IPS-15b (cell line): ENCODE results near the gene GIGYF1.
A peak's percentile ranks its signal among the peaks of the same experiment; 100 is the strongest.
"Not testable (repeated sequence)": the region's sequence is repeated elsewhere in the genome, so short reads cannot be mapped to it uniquely, and the experiment has no call there.

Source experiments
- H3K27me3 ChIP-seq: one replicate; pipeline ENCODE4 v1.6.1; 2013; ENCODE audit warnings: low read length; ENCODE audit not compliant: control insufficient read depth, insufficient read depth
- H3K36me3 ChIP-seq: one replicate; pipeline ENCODE4 v1.6.1; 2013; ENCODE audit warnings: low read length; ENCODE audit not compliant: control insufficient read depth, insufficient read depth
- H3K4me1 ChIP-seq: one replicate; pipeline ENCODE4 v1.6.1; 2013; ENCODE audit warnings: mild to moderate bottlenecking, low read length; ENCODE audit not compliant: control insufficient read depth, insufficient read depth
- H3K4me3 ChIP-seq: one replicate; pipeline ENCODE4 v1.5.1; 2013; ENCODE audit warnings: low read depth, low read length
- H3K9ac ChIP-seq: one replicate; pipeline ENCODE4 v1.6.1; 2013; ENCODE audit warnings: low read depth, mild to moderate bottlenecking, low read length
- H3K9me3 ChIP-seq: one replicate; pipeline ENCODE4 v1.6.1; 2013; ENCODE audit warnings: mild to moderate bottlenecking, low read length; ENCODE audit not compliant: control insufficient read depth, insufficient read depth

Gene GIGYF1

DNA sequence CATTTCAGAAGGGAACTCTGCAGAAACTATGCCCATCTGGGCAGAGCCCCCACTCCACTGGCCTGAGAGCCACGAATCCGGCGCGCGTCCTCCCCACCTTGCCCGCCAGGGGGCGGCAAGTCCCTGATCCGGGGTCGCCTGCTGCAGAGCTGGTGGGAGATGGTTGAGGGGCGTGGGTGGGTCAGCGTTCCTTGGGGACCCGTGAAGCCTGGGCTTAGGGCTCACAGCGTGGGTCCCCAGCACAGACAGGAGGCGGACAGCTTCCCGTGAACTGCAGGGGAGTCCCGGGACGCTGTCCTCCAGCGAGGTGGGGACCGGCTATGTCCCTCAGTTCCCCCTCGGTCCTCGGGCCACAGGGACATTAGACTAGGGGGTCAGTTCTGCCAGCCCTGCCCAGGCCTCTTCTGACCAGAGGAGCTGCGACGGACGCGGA, 11.3 kb upstream of the GIGYF1 start:
- Histone ChIP-seq H3K4me3 (peak overlapping the region; percentile 97), H3K9ac (peak overlapping the region; percentile 98), H3K9me3 (no peaks in the 10 kb centered on the region), H3K27me3 (no peaks in the 10 kb centered on the region), H3K36me3 (peaks cover 14% of the 10 kb centered on the region), H3K4me1 (peaks cover 2% of the 10 kb centered on the region)

- not testable (repeated sequence) for H3K27me3 ChIP-seq
Measured at GRCh38 chr7:100701089-100701488, 7.0 kb upstream of the GIGYF1 start.

GRCh38 chr7:100699018-100699417, 5.0 kb upstream of the GIGYF1 start:
- H3K36me3 ChIP-seq = no peaks in the 10 kb centered on the region
- H3K27me3 ChIP-seq = no peaks in the 10 kb centered on the region
- H3K9me3 ChIP-seq = no peaks in the 10 kb centered on the region
- no peak overlapping the region for H3K4me3 ChIP-seq
- H3K4me1 ChIP-seq = peaks cover 2% of the 10 kb centered on the region
- peak overlapping the region; percentile 54 for H3K9ac ChIP-seq

More at GRCh38 chr7:100701089-100701488, 7.0 kb upstream of the GIGYF1 start:
- H3K4me3 ChIP-seq, H3K9ac ChIP-seq, H3K9me3 ChIP-seq, H3K4me1 ChIP-seq, H3K36me3 ChIP-seq: not testable (repeated sequence)

DNA sequence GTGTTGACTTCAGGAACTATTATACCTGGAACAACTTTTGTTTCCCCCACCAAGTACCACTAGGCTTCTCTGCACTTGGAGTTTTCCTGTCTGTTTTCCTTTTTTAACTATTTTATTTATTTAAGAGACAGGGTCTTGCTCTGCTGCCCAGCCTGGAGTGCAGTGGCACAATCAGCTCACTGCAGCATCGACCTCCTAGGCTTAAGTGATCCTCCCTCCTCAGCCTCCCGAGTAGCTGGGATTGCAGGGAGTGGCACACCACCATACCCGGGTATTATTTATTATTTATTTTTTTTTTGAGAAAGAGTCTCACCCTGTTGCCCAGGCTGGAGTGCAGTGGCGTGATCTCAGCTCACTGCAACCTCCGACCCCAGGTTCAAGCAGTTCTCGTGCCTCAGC, 2.1 kb upstream of the GIGYF1 start:
- H3K4me1 ChIP-seq = peaks cover 7% of the 10 kb centered on the region
- H3K36me3 ChIP-seq = no peaks in the 10 kb centered on the region
- H3K9me3 ChIP-seq = no peaks in the 10 kb centered on the region
- H3K27me3 ChIP-seq = no peaks in the 10 kb centered on the region
- H3K4me3 ChIP-seq = peak overlapping the region; percentile 18
- H3K9ac ChIP-seq = peak overlapping the region; percentile 1

DNA sequence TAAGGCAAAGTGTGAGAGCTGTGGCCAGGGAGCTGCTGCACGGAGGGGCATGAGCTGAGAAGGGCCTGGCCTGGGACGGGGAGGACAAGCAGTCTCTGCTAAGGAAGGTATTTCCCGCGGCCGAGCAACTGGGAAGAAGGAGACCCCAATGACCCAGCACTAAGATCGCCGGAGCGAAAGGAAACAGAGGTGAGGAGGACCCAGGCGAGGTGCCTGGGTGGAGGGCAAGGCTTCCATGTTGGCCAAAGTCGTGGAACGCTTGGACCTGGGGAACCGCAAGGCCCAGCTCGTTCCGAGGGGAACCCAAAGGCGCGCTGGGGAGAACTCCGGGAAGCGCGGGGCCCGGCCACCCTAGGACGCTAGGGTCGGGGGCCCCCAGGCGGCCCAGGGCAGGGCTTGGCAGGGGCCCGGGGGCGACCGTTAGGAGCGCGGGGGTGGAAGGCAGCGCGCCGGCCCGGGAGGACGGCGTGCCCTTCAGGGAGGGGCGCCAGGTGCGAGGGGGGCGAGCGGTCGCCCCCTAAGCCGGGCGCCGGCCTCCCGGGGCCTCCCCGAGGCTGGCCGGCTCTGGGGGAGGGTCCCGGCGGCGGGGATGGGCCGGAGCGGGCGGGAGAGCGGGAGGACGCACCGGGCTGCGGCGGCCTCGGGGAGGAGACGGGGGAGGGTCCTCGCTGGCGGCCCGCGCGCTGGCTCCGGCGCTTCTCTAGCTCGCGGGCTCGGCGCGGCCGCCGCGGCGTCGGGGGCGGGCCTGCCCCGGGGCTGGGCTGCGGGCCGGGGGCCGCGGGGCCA, 545 bp downstream of the GIGYF1 start:
- no peaks in the 10 kb centered on the region for H3K9me3 ChIP-seq
- no peaks in the 10 kb centered on the region for H3K27me3 ChIP-seq
- H3K36me3 ChIP-seq = peaks cover 15% of the 10 kb centered on the region
- H3K4me1 ChIP-seq = peaks cover 7% of the 10 kb centered on the region
- peak overlapping the region; percentile 94 for H3K4me3 ChIP-seq
- peak overlapping the region; percentile 87 for H3K9ac ChIP-seq

GRCh38 chr7:100692578-100692961, 1.5 kb downstream of the GIGYF1 start:
- no peaks in the 10 kb centered on the region for H3K9me3 ChIP-seq
- peaks cover 7% of the 10 kb centered on the region for H3K4me1 ChIP-seq
- peaks cover 24% of the 10 kb centered on the region for H3K36me3 ChIP-seq
- no peaks in the 10 kb centered on the region for H3K27me3 ChIP-seq
- H3K9ac ChIP-seq = peak overlapping the region; percentile 87
- peak overlapping the region; percentile 94 for H3K4me3 ChIP-seq

DNA sequence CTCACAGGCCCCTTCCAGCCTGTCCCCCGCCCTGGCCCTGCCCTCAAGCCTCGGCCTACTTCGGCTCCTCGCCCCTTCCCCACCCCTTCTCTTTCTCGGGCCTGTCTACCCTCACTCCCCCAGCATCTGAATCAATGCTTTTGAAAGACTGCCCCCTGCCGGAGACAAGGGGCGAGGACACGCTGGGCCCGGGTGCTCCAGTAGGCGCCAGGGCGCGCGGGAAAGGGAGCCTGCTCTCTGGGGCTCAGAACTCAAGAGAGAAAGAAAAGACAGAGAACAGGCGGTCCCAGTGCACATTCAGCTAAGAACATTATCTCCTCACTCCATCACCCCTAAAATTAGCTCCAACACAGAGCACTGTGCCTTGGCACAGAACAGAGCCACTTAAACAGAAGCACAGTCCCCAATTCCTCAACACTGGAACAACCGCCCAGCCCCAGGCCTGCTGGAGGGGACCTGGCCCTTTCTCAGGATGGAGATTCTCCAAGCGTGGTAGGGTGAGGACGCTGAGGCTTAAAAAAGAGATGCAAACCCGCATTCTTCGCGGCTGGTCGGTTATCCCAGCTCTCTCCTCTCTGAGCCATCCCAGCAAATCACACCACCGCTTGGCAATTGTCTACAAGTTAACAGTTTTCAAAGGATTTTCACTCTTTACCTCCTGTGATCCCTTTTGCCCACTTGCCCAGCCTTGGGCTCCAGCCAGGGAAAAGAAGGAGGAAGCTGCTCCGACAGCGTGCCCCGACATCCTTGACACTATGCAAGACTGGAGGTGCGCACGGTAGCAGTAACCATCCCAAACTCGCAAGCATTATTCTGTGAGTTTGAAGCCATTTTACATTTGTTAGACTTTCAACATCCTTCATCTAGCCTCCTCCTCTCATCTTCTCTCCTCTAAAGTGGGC, 2.1 kb downstream of the GIGYF1 start:
- Histone ChIP-seq H3K4me1 (peaks cover 7% of the 10 kb centered on the region), H3K9me3 (no peaks in the 10 kb centered on the region), H3K4me3 (peak overlapping the region; percentile 94), H3K36me3 (peaks cover 30% of the 10 kb centered on the region), H3K27me3 (no peaks in the 10 kb centered on the region), H3K9ac (peak overlapping the region; percentile 87)

- no peaks in the 10 kb centered on the region for H3K9me3 ChIP-seq
- no peaks in the 10 kb centered on the region for H3K27me3 ChIP-seq
- no peak overlapping the region for H3K4me3 ChIP-seq
- H3K36me3 ChIP-seq = peaks cover 54% of the 10 kb centered on the region
- H3K4me1 ChIP-seq = peaks cover 6% of the 10 kb centered on the region
- H3K9ac ChIP-seq = no peak overlapping the region
Measured at GRCh38 chr7:100689230-100690135, 4.6 kb downstream of the GIGYF1 start.

- Histone ChIP-seq H3K4me1 (peaks cover 6% of the 10 kb centered on the region), H3K36me3 (peaks cover 64% of the 10 kb centered on the region), H3K9ac (no peak overlapping the region)
Measured at GRCh38 chr7:100688326-100688860, 5.7 kb downstream of the GIGYF1 start.

DNA sequence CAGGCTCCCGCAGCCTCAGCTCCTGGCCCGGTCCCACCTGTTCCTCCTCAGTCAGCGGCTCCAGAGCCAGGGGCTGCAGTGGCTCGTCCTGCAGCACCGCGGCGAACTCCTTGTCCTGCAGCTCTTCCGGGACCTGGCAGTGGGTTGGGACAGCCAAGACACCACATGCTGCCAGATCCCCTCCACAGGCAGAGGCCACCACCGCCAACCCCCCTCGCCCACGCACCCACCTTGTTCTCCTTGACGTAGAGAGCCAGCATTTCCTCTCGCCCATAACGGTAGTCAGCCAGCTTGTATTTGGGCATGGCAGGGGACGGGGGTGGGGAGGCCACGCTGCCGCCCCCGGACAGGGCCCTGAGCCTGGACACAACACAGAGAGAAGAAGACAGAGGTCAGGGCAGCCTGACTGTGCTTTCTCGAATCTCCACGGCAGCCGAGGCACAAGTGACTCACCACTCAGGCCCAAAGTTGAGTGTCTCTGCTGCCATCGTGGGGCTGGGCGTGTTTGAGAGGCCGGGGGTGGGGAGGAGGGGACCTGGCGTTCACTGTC, 6.2 kb downstream of the GIGYF1 start:
- Histone ChIP-seq H3K36me3 (peaks cover 70% of the 10 kb centered on the region), H3K9ac (no peak overlapping the region), H3K4me1 (peaks cover 6% of the 10 kb centered on the region), H3K27me3 (no peaks in the 10 kb centered on the region), H3K9me3 (no peaks in the 10 kb centered on the region), H3K4me3 (no peak overlapping the region)

More at GRCh38 chr7:100688326-100688860, 5.7 kb downstream of the GIGYF1 start:
- Histone ChIP-seq H3K4me3 (no peak overlapping the region), H3K9me3 (no peaks in the 10 kb centered on the region), H3K27me3 (no peaks in the 10 kb centered on the region)

DNA sequence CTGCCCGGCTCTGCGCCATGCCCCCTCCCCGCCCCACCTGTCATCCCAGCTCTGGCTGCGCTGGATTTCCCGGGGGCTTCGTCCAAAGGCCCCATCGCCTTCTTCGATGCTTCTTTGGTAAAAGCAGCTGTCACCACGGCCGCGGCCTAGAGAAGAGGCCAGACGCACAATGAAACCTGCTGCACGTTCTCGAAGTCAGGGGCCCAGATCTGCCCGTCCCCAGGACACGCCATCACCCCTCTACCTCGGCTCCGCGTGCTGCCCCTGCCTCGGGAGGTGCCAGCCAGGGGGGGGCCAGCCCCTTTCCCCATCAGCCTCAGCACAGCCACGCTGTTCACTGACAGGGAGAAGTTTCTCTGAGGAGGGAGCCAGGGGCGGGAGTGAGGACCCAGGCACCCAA, 6.8 kb downstream of the GIGYF1 start:
- Histone ChIP-seq H3K9me3 (no peaks in the 10 kb centered on the region), H3K27me3 (no peaks in the 10 kb centered on the region), H3K36me3 (peaks cover 76% of the 10 kb centered on the region)

More for the DNA sequence above, 6.8 kb downstream of the GIGYF1 start:
- Histone ChIP-seq H3K4me1 (peaks cover 4% of the 10 kb centered on the region), H3K9ac (no peak overlapping the region), H3K4me3 (no peak overlapping the region)
